ENCODE measurements around the gene SND1.

DNA sequence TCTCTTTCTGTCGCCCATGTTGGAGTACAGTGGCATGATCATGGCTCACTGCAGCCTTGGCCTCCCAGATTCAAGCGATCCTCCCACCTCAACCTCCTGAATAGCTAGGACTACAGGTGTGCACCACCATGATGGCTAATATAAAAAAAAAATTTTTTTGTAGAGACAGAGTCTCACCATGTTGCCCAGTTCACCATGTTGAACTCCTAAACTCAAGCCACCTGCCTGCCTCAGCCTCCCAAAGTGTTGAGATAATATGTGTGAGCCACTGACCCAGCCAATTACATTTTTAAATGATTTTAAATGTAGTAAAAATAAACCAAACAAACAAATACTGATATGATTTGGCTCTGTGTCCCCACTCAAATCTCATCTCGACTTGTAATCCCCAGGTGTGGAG lies 487.4 kb downstream of the SND1 start:
- TF ChIP-seq GABPA (IDR thresholded peaks at IDR 0.05; ENCODE audit: low read depth): no peak
- no peak for TF ChIP-seq ETV6 (conservative IDR thresholded peaks at IDR 0.05 in 1 of 2, IDR thresholded peaks at IDR 0.05 in 1 of 2; ENCODE audit: borderline replicate concordance in 1 of 2, low read depth in 1 of 2)
- no peak for TF ChIP-seq POLR2A (IDR thresholded peaks at IDR 0.05; ENCODE audit: low read depth, low read length)
- no peak for TF ChIP-seq JUND (IDR thresholded peaks at IDR 0.05; ENCODE audit: low read depth, low read length)
- no peak for TF ChIP-seq CEBPB (IDR thresholded peaks at IDR 0.05; ENCODE audit: borderline replicate concordance in 1 of 2, low read depth in 2 of 2, low read length in 2 of 2)
- no peak for TF ChIP-seq SP1 (IDR thresholded peaks at IDR 0.05; ENCODE audit: low read depth, low read length)
- TF ChIP-seq, protein P1, sequence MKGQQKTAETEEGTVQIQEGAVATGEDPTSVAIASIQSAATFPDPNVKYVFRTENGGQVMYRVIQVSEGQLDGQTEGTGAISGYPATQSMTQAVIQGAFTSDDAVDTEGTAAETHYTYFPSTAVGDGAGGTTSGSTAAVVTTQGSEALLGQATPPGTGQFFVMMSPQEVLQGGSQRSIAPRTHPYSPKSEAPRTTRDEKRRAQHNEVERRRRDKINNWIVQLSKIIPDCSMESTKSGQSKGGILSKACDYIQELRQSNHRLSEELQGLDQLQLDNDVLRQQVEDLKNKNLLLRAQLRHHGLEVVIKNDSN (IDR thresholded peaks at IDR 0.05; ENCODE audit: borderline replicate concordance, extremely low read length, insufficient read depth, low read depth, low read length): no peak
- no peak for TF ChIP-seq HCFC1 (IDR thresholded peaks at IDR 0.05; ENCODE audit: low read length)
- no peak for TF ChIP-seq SMC3 (IDR thresholded peaks at IDR 0.05; ENCODE audit: borderline replicate concordance, low read length)
- no peak for TF ChIP-seq CTCF (IDR thresholded peaks at IDR 0.05 in 2 of 3, conservative IDR thresholded peaks at IDR 0.05 in 1 of 3; ENCODE audit: control insufficient read depth in 2 of 3, extremely low read depth in 1 of 3, insufficient read depth in 1 of 3, low read depth in 3 of 3, low read length in 3 of 3)
- TF ChIP-seq YY1 (IDR thresholded peaks at IDR 0.05; ENCODE audit: low read depth, low read length): no peak
- TF ChIP-seq CREM (IDR thresholded peaks at IDR 0.05; ENCODE audit: low read depth): no peak
- no peak for TF ChIP-seq MYC (IDR thresholded peaks at IDR 0.05; ENCODE audit: insufficient read depth, insufficient read length, insufficient replicate concordance, low read length, severe bottlenecking)
- no peak for TF ChIP-seq ZNF592 (IDR thresholded peaks at IDR 0.05)

Data from GM12878 (cell line).